Esophagus squamous epithelium (tissue), 4 donors: ENCODE results near the gene GPC6.

Experiments used
- POLR2A ChIP-seq, 4 donors: fragments of 450-650 bp; IDR thresholded peaks; one replicate each; pipeline ENCODE4 v1.6.1; 2017; ENCODE audit warnings: antibody characterized with exemption in 4 of 4, mild to moderate bottlenecking in 4 of 4, moderate library complexity in 3 of 4
- TF ChIP-seq, protein P1 (sequence below), 6 experiments: fragments of 450-650 bp in 4 of 6; fragments of 200-600 bp in 2 of 6; sonication (generic) in 2 of 6; IDR thresholded peaks; one replicate each; pipeline ENCODE4 v1.5.1; 2016 to 2019; ENCODE audit warnings: antibody characterized with exemption in 6 of 6, mild to moderate bottlenecking in 4 of 6, moderate library complexity in 4 of 6

DNA sequence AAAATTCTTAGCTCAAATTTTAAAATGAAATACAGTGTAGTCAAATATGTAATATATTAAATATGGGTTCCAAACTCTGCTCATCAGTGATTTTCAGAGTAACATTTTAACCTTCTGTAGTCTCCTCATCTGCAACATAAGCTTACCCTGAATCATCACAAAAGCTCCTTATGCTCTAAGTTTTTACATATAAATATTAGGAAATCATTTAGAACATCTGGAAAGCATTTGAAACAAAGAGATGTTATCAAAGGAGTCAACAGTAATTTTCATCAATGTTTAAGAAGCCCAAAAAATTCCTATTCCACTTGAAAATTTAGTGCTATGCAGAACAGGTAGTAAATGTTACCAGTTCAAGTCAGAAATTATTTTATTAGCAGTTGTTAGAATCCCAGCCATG lies 1028.1 kb downstream of the GPC6 start:
- TF ChIP-seq, protein P1, sequence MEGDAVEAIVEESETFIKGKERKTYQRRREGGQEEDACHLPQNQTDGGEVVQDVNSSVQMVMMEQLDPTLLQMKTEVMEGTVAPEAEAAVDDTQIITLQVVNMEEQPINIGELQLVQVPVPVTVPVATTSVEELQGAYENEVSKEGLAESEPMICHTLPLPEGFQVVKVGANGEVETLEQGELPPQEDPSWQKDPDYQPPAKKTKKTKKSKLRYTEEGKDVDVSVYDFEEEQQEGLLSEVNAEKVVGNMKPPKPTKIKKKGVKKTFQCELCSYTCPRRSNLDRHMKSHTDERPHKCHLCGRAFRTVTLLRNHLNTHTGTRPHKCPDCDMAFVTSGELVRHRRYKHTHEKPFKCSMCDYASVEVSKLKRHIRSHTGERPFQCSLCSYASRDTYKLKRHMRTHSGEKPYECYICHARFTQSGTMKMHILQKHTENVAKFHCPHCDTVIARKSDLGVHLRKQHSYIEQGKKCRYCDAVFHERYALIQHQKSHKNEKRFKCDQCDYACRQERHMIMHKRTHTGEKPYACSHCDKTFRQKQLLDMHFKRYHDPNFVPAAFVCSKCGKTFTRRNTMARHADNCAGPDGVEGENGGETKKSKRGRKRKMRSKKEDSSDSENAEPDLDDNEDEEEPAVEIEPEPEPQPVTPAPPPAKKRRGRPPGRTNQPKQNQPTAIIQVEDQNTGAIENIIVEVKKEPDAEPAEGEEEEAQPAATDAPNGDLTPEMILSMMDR (IDR thresholded peaks at IDR 0.05), result no peak
- TF ChIP-seq POLR2A (IDR thresholded peaks at IDR 0.05), result no peak
